GM18951 (cell line): ENCODE data around the gene NLRC4.
"Not testable (repeated sequence)": the region's sequence is repeated elsewhere in the genome, so short reads cannot be mapped to it uniquely, and the experiment has no call there.

Source experiments
- POLR2A ChIP-seq: IDR thresholded peaks from 4 replicates; pipeline ENCODE4 v1.6.1; 2011; ENCODE audit warnings: mild to moderate bottlenecking; ENCODE audit not compliant: insufficient read length, insufficient read depth; ENCODE audit errors: extremely low read depth
- in situ Hi-C: fragments of 300-500 bp; cut with MboI; formaldehyde crosslinking; loops from one replicate; pipeline ENCODE4 v1.12.0; 2022; ENCODE audit warnings: low sequenced_read_pairs, mixed read lengths, inconsistent platforms; ENCODE audit not compliant: unreplicated experiment

Gene NLRC4

GRCh38 chr2:32264422-32265105, at the start of gene NLRC4:
TSS of gene NLRC4 (minus strand) at chr2:32264886. CDS start at chr2:32256775, 8,111 bp downstream.
- no peak for TF ChIP-seq POLR2A

DNA sequence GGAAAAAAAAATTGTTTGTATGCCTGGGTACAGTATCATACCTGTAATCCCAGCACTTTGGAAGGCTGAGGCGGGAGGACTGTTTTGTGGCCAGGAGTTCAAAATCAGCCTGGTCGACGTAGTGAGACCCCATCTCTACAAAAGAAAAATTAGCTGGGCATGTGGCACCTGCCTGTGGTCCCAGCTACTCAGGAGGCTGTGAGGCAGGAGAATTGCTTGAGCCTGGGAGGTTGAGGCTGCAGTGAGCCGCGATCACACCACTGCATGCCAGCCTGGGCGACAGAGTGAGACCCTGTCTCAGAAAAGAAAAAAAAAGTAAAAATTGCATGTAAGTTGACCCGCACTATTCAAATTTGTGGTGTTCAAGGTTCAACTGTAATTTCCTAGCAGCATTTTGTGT, 45.9 kb upstream of the NLRC4 start:
- TF ChIP-seq POLR2A, result no peak
- in situ Hi-C loops, result no loop called here

More at GRCh38 chr2:32264422-32265105, at the start of gene NLRC4:
- in situ Hi-C loops, result no loop called here

DNA sequence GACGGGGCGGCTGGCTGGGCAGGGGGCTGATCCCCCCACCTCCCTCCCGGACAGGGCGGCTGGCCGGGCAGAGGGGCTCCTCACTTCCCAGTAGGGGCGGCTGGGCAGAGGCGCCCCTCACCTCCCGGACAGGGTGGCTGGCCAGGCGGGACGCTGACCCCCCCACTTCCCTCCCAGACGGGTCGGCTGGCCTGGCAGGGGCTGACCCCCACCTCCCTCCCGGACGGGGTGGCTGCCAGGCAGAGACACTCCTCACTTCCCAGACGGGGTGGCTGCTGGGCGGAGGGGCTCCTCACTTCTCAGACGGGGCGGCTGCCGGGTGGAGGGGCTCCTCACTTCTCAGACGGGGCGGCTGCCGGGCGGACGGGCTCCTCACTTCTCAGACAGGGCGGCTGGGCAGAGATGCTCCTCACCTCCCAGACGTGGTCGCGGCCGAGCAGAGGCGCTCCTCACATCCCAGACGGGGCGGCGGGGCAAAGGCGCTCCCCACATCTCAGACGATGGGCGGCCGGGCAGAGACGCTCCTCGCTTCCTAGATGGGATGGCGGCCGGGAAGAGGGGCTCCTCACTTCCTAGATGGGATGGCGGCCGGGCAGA, 29.4 kb upstream of the NLRC4 start:
- in situ Hi-C loops, result not testable (repeated sequence)

DNA sequence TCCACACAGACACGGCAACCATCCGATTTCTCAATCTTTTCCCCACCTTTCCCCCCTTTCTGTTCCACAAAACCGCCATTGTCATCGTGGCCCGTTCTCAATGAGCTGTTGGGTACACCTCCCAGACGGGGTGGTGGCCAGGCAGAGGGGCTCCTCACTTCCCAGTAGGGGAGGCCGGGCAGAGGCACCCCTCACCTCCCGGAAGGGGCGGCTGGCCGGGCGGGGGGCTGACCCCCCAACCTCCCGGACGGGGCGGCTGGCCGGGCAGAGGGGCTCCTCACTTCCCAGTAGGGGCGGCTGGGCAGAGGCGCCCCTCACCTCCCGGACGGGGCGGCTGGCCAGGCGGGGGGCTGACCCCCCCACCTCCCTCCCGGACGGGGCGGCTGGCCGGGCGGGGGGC, 28.8 kb upstream of the NLRC4 start:
- in situ Hi-C loops, result not testable (repeated sequence)

GRCh38 chr2:32291746-32292145, 27.1 kb upstream of the NLRC4 start:
- in situ Hi-C loops, result no loop called here
- TF ChIP-seq POLR2A, result no peak

GRCh38 chr2:32290000-32290339, 25.3 kb upstream of the NLRC4 start:
- in situ Hi-C loops, result no loop called here
- no peak for TF ChIP-seq POLR2A

DNA sequence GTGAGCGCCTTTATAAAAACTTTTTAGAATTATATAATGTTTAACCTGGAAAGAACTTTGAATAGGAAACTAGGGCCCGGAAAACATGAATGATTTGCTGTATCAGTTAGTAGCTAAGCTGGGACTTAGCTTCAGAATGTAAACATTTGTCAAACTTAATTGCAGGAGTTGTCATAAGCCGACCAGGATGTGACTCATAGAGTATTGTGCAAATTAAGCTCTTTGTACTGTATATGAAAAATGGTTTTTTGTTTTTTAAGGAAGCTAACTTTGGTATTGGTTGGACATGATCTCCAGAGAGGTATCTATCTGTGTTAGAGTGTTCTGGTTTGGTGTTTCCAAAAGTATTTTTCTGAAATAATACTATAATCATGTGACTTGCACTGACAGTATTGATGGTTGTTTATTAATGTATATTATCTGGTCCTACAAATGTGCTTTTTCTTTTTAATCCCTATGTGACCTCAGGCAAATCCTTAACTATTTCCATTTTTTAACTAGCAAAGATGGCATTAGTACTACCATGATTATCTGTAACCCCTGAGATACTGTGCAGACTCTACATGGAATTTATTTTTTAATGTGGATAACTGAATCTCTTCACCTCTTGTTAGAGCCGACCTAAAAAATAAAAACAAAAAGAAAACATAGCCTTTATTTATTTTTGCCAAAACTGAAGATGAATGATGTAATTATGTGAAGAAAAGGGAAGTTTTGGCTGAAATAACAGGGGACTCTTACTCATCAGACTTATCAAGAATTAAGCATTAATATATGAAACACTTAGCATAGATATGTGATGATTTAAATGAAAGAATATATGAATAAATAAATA, 24.7 kb upstream of the NLRC4 start:
- in situ Hi-C loops, result no loop called here
- TF ChIP-seq POLR2A, result no peak

DNA sequence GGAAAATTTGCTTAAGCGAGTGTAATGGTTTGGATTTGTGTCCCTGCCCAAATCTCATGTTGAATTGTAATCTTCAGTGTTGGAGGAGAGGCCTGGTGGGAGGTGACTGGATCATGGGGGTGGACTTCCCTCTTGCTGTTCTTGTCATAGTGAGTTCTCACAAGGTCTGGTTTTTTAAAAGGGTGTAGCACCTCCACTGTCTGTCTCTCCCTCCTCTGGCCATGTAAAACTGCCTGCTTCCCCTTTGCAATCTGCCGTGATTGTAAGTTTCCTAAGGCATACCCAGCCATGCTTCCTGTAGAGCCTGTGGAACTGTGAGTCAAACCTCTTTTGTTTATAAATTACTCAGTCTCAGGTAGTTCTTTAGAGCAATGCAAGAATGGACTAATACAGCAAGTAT, 19.6 kb upstream of the NLRC4 start:
- in situ Hi-C loops, result no loop called here
- no peak for TF ChIP-seq POLR2A

GRCh38 chr2:32278478-32278853, 13.8 kb upstream of the NLRC4 start:
- in situ Hi-C loops, result no loop called here

GRCh38 chr2:32277674-32278477, 13.2 kb upstream of the NLRC4 start, which contains the start of gene YIPF4:
TSS of gene YIPF4 (plus strand) at chr2:32277904. CDS start at chr2:32278156, 252 bp downstream.
- in situ Hi-C loops, result no loop called here
- TF ChIP-seq POLR2A, result peak; percentile 74

More at GRCh38 chr2:32278478-32278853, 13.8 kb upstream of the NLRC4 start:
- no peak for TF ChIP-seq POLR2A

GRCh38 chr2:32277363-32277673, 12.6 kb upstream of the NLRC4 start:
- in situ Hi-C loops, result no loop called here
- no peak for TF ChIP-seq POLR2A

GRCh38 chr2:32275790-32276189, 11.1 kb upstream of the NLRC4 start:
- in situ Hi-C loops, result not testable (repeated sequence)

DNA sequence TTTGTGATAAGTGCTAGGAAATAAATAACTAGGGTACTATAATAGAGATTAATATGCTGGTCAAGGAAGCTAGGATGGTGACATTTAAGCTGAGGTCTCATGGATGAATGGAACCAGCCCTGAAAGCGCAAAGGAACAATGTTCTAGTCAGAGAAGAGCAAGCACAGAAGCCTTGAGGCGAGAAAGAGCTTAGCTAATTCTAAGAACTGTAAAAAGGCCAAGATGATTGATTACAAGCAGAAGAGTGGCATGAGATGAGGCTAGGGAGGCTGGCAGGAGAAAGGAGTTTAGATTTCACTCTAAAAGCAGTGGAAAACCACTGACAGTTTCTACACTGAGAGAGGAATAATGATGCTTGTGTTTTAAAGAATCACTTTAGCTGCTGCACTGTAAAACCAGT, 9.6 kb upstream of the NLRC4 start:
- no peak for TF ChIP-seq POLR2A
- in situ Hi-C loops, result no loop called here
